H9 (cell line): Measurements from ENCODE around the gene MYLK4. TPM values are rescaled to one million over a fixed set of nuclear protein-coding genes. Genes with fewer than 3 reads are reported as not detected.

Experiments
- DNase-seq: peaks from one replicate; pipeline ENCODE4 v3.0.0-alpha.2; 2017
- H2AFZ ChIP-seq: one replicate; pipeline ENCODE4 v1.6.1; 2013; ENCODE audit warnings: mild to moderate bottlenecking, low read length, control low read depth, moderate library complexity
- H2AK5ac ChIP-seq: 2 replicates; pipeline ENCODE4 v1.6.1; 2013; ENCODE audit warnings: low read length, control low read depth, mixed read lengths; ENCODE audit not compliant: insufficient read length
- H2BK120ac ChIP-seq: one replicate; pipeline ENCODE4 v1.6.1; 2013; ENCODE audit warnings: low read depth, mild to moderate bottlenecking, low read length, control low read depth, inconsistent platforms; ENCODE audit not compliant: poor library complexity, severe bottlenecking
- H2BK12ac ChIP-seq: 2 replicates; pipeline ENCODE4 v1.6.1; 2013; ENCODE audit warnings: low read length, control low read depth, mixed read lengths, low read depth; ENCODE audit not compliant: insufficient read length
- H2BK15ac ChIP-seq: 2 replicates; pipeline ENCODE4 v1.6.1; 2013; ENCODE audit warnings: low read depth, low read length, control low read depth
- H2BK20ac ChIP-seq: one replicate; pipeline ENCODE4 v1.6.1; 2013; ENCODE audit warnings: low read depth, mild to moderate bottlenecking, low read length, control low read depth, inconsistent platforms; ENCODE audit not compliant: poor library complexity, severe bottlenecking
- H2BK5ac ChIP-seq: 2 replicates; pipeline ENCODE4 v1.6.1; 2013; ENCODE audit warnings: low read length, control low read depth, mixed read lengths; ENCODE audit not compliant: insufficient read length
- H3K14ac ChIP-seq: 2 replicates; pipeline ENCODE4 v1.6.1; 2013; ENCODE audit warnings: low read length, control low read depth; ENCODE audit not compliant: insufficient read depth
- H3K18ac ChIP-seq: 2 replicates; pipeline ENCODE4 v1.6.1; 2013; ENCODE audit warnings: low read depth, mild to moderate bottlenecking, mixed read lengths, low read length, control low read depth; ENCODE audit not compliant: insufficient read length
- H3K23ac ChIP-seq: 2 replicates; pipeline ENCODE4 v1.6.1; 2013; ENCODE audit warnings: low read length, control low read depth, mixed read lengths, low read depth; ENCODE audit not compliant: insufficient read length
- H3K23me2 ChIP-seq: 2 replicates; pipeline ENCODE4 v1.6.1; 2013; ENCODE audit warnings: low read depth, mild to moderate bottlenecking, mixed read lengths, low read length, control low read depth; ENCODE audit not compliant: insufficient read length, poor library complexity, severe bottlenecking
- H3K27ac ChIP-seq: 2 replicates; pipeline ENCODE4 v1.5.1; 2013; ENCODE audit warnings: low read length, control low read depth, mixed read lengths, low read depth; ENCODE audit not compliant: insufficient read length
- H3K27me3 ChIP-seq: 2 replicates; pipeline ENCODE4 v1.6.1; 2013; ENCODE audit warnings: low read length, control low read depth, inconsistent platforms; ENCODE audit not compliant: insufficient read depth
- H3K4ac ChIP-seq: 2 replicates; pipeline ENCODE4 v1.6.1; 2013; ENCODE audit warnings: low read depth, mild to moderate bottlenecking, control low read depth, inconsistent platforms, low read length, moderate library complexity
- H3K4me1 ChIP-seq: 2 replicates; pipeline ENCODE4 v1.6.1; 2013; ENCODE audit warnings: low read length, control low read depth, inconsistent platforms; ENCODE audit not compliant: insufficient read depth
- H3K4me2 ChIP-seq: 2 replicates; pipeline ENCODE4 v1.6.1; 2013; ENCODE audit warnings: low read length, control low read depth, mixed read lengths; ENCODE audit not compliant: insufficient read length, insufficient read depth
- H3K56ac ChIP-seq: 2 replicates; pipeline ENCODE4 v1.6.1; 2013; ENCODE audit warnings: low read depth, mild to moderate bottlenecking, mixed read lengths, low read length, control low read depth; ENCODE audit not compliant: insufficient read length
- H3K79me1 ChIP-seq: 2 replicates; pipeline ENCODE4 v1.6.1; 2013; ENCODE audit warnings: low read depth, mild to moderate bottlenecking, moderate library complexity, low read length, control low read depth, inconsistent platforms; ENCODE audit not compliant: insufficient read depth, poor library complexity, severe bottlenecking
- H3K79me2 ChIP-seq: 2 replicates; pipeline ENCODE4 v1.6.1; 2013; ENCODE audit warnings: low read length, control low read depth, inconsistent platforms; ENCODE audit not compliant: insufficient read depth
- H3K9ac ChIP-seq: 2 replicates; pipeline ENCODE4 v1.6.1; 2013; ENCODE audit warnings: low read length, control low read depth, mixed read lengths; ENCODE audit not compliant: insufficient read length; ENCODE audit errors: extremely low read depth
- H3K9me3 ChIP-seq: one replicate; pipeline ENCODE4 v1.6.1; 2013; ENCODE audit warnings: low read depth, low read length, inconsistent platforms; ENCODE audit not compliant: control insufficient read depth
- H3T11ph ChIP-seq: one replicate; pipeline ENCODE4 v1.6.1; 2013; ENCODE audit warnings: mild to moderate bottlenecking, low read length, control low read depth, inconsistent platforms
- H4K20me1 ChIP-seq: one replicate; pipeline ENCODE4 v1.6.1; 2013; ENCODE audit not compliant: control insufficient read depth, insufficient read length, insufficient read depth
- H4K5ac ChIP-seq: 2 replicates; pipeline ENCODE4 v1.6.1; 2013; ENCODE audit warnings: low read depth, mild to moderate bottlenecking, mixed read lengths, low read length, control low read depth; ENCODE audit not compliant: insufficient read length
- H4K8ac ChIP-seq: replicated peaks from 2 replicates; pipeline ENCODE4 v1.6.1; 2013; ENCODE audit warnings: low read length, control low read depth, mixed read lengths, low read depth; ENCODE audit not compliant: insufficient read length
- H4K91ac ChIP-seq: 2 replicates; pipeline ENCODE4 v1.6.1; 2013; ENCODE audit warnings: low read depth, mild to moderate bottlenecking, moderate library complexity, mixed read lengths, low read length, control low read depth; ENCODE audit not compliant: insufficient read length
- H3K27ac Mint-ChIP-seq, 3 experiments: 2 replicates in 2 of 3; 3 replicates in 1 of 3; pipeline ENCODE4 v1.8.0; 2020 to 2021; ENCODE audit warnings: mixed read lengths in 3 of 3, mild to moderate bottlenecking in 1 of 3, moderate library complexity in 1 of 3
- H3K27me3 Mint-ChIP-seq: 2 replicates; pipeline ENCODE4 v1.8.0; 2021; ENCODE audit warnings: low read depth, mild to moderate bottlenecking, moderate library complexity, mixed read lengths
- H3K36me3 Mint-ChIP-seq, 3 experiments: 2 replicates in 2 of 3; 3 replicates in 1 of 3; pipeline ENCODE4 v1.8.0; 2020 to 2021; ENCODE audit warnings: low read depth in 3 of 3, mixed read lengths in 3 of 3; ENCODE audit not compliant: insufficient read depth in 1 of 3
- H3K4me1 Mint-ChIP-seq, 2 experiments: 2 replicates each; pipeline ENCODE4 v1.8.0; 2020; ENCODE audit warnings: mixed read lengths in 2 of 2
- H3K4me3 Mint-ChIP-seq, 2 experiments: 2 replicates in 1 of 2; 3 replicates in 1 of 2; pipeline ENCODE4 v1.8.0; 2020 to 2021; ENCODE audit warnings: mild to moderate bottlenecking in 2 of 2, mixed read lengths in 2 of 2, moderate library complexity in 1 of 2
- H3K9me3 Mint-ChIP-seq, 2 experiments: 2 replicates in 1 of 2; 3 replicates in 1 of 2; pipeline ENCODE4 v1.8.0; 2020; ENCODE audit warnings: mild to moderate bottlenecking in 2 of 2, mixed read lengths in 2 of 2, moderate library complexity in 1 of 2
- WGBS: extraction: QIAGEN DNeasy Blood & Tissue Kit; methylation state at CpG from one replicate; pipeline ENCODE4 v1.1.7; 2013; ENCODE audit warnings: missing lambda C conversion rate, low lambda C conversion rate, mixed read lengths; ENCODE audit not compliant: insufficient read length; ENCODE audit errors: extremely low coverage; 5-methylcytosine and 5-hydroxymethylcytosine counted together
- total RNA-seq: library from RNA; stranded (reverse); gene quantifications from 2 replicates; pipeline ENCODE4 v1.2.1, GENCODE V29; 2021
- TF ChIP-seq, protein P1 (sequence below): fragments of 200-600 bp; sonication (generic); conservative IDR thresholded peaks from 3 replicates; pipeline ENCODE4 v1.8.0; 2021; ENCODE audit warnings: antibody characterized with exemption, mild to moderate bottlenecking

MYLK4 gene
- total RNA-seq, 1 experiment from 2014 or later, result 0.28 TPM

DNA sequence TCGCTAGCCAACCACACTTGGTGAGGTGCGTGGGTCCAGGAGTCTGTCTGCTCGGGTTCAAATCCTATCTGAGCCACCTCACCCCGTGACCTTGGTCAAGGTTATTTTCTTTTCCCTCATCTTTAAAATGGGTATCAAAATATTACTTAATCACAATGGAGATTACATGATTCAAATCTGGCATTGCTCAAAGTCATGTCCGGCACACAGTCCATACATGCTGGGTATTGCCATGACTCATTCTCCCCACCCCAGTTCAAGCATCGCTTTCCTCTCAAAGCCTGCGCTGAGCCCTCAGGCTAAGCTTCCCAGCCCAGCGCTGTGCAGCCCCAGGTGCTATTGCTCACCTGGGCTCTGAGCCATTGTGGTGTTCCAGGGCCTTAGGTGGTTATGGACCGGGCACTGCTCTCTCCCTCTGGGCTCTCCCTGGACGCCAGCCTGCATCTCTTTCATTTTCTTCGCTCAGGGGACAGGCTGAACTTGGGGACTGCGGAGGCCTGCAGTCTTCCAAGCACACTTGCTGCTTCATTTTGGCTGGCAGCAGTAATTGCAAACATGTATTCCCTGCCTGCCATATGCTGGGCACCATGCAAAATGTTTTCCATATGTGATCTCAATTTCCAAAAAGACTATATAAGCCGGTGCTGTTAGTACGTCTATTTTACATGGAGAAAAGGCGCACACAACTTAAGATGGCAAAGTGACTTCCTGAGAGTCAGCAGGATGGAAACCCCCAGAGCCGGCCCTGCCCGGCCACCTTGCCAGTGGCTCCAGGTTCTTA lies 41.8 kb upstream of the MYLK4 start:
- TF ChIP-seq, protein P1, sequence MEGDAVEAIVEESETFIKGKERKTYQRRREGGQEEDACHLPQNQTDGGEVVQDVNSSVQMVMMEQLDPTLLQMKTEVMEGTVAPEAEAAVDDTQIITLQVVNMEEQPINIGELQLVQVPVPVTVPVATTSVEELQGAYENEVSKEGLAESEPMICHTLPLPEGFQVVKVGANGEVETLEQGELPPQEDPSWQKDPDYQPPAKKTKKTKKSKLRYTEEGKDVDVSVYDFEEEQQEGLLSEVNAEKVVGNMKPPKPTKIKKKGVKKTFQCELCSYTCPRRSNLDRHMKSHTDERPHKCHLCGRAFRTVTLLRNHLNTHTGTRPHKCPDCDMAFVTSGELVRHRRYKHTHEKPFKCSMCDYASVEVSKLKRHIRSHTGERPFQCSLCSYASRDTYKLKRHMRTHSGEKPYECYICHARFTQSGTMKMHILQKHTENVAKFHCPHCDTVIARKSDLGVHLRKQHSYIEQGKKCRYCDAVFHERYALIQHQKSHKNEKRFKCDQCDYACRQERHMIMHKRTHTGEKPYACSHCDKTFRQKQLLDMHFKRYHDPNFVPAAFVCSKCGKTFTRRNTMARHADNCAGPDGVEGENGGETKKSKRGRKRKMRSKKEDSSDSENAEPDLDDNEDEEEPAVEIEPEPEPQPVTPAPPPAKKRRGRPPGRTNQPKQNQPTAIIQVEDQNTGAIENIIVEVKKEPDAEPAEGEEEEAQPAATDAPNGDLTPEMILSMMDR, result no peak
- H2BK12ac ChIP-seq, result no peak overlapping the region
- no peaks in the 10 kb centered on the region for H3K79me2 ChIP-seq
- no peak overlapping the region for H2AFZ ChIP-seq
- no peaks in the 10 kb centered on the region for H3K4me1 ChIP-seq
- H2BK20ac ChIP-seq, result no peak overlapping the region
- no peak overlapping the region for H3K18ac ChIP-seq
- H4K5ac ChIP-seq, result no peak overlapping the region
- H3T11ph ChIP-seq, result no peak overlapping the region
- no peak overlapping the region for H3K14ac ChIP-seq
- no peak for DNase-seq
- H4K91ac ChIP-seq, result no peak overlapping the region
- H3K27ac ChIP-seq, result no peak overlapping the region
- H3K79me1 ChIP-seq, result no peaks in the 10 kb centered on the region
- H2BK120ac ChIP-seq, result no peak overlapping the region
- H4K20me1 ChIP-seq, result no peaks in the 10 kb centered on the region
- H4K8ac ChIP-seq, result no peak overlapping the region
- H3K23me2 ChIP-seq, result no peaks in the 10 kb centered on the region
- Mint-ChIP-seq H3K27me3 (no peaks in the 10 kb centered on the region), H3K27ac (peak overlapping the region in 2 of 3 experiments; percentile 18 to 66; a peak in 4 of 7 replicates), H3K9me3 (no peaks in the 10 kb centered on the region; a peak in 1 of 5 replicates), H3K4me3 (no peak overlapping the region), H3K36me3 (peaks cover 4 to 18% (median 6%) of the 10 kb centered on the region in 3 experiments; a peak in 6 of 7 replicates), H3K4me1 (peaks cover 18 to 19% of the 10 kb centered on the region in 2 experiments)
- no peak overlapping the region for H3K4me2 ChIP-seq
- no peaks in the 10 kb centered on the region for H3K9me3 ChIP-seq
- no peak overlapping the region for H3K23ac ChIP-seq
- H2AK5ac ChIP-seq, result no peak overlapping the region
- WGBS, result no CpG with 5 or more reads among the region's 17 CpGs
- H3K9ac ChIP-seq, result no peak overlapping the region
- H3K56ac ChIP-seq, result no peak overlapping the region
- H2BK5ac ChIP-seq, result no peak overlapping the region
- no peaks in the 10 kb centered on the region for H3K27me3 ChIP-seq
- H3K4ac ChIP-seq, result no peak overlapping the region
- no peak overlapping the region for H2BK15ac ChIP-seq
